CD4-positive, alpha-beta T cell treated with Interleukin-17A for 4 hours (primary cell): ENCODE data around the gene MYOZ3.

Experiments
- DNase-seq: peaks from one replicate; pipeline ENCODE4 v3.0.0-alpha.2; 2020; ENCODE audit warnings: mixed read lengths

The MYOZ3 gene

DNA sequence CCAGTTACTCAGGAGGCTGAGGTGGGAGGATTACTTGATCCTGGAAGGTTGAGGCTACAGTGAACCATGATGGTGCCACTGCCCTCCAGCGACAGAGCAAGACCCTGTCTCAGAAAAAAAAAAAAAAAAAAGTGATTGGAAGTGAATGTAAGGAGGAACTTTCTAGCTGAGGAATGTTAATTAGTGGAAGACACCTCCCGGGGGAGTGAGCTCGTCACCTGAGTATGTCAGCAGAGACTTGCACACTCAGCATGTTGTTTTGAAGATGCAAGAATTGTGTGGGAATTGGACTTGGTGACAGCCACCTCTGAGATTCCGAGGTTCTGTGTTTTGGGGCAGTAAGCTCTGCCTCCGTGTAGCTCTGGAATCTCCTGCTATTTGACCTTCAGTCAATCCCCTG lies 17.0 kb upstream of the MYOZ3 start:
- DNase-seq, result no peak

GRCh38 chr5:150644514-150644913 lies 16.5 kb upstream of the MYOZ3 start:
- no peak for DNase-seq

GRCh38 chr5:150645070-150645700 lies 15.9 kb upstream of the MYOZ3 start:
- DNase-seq, result no peak

DNA sequence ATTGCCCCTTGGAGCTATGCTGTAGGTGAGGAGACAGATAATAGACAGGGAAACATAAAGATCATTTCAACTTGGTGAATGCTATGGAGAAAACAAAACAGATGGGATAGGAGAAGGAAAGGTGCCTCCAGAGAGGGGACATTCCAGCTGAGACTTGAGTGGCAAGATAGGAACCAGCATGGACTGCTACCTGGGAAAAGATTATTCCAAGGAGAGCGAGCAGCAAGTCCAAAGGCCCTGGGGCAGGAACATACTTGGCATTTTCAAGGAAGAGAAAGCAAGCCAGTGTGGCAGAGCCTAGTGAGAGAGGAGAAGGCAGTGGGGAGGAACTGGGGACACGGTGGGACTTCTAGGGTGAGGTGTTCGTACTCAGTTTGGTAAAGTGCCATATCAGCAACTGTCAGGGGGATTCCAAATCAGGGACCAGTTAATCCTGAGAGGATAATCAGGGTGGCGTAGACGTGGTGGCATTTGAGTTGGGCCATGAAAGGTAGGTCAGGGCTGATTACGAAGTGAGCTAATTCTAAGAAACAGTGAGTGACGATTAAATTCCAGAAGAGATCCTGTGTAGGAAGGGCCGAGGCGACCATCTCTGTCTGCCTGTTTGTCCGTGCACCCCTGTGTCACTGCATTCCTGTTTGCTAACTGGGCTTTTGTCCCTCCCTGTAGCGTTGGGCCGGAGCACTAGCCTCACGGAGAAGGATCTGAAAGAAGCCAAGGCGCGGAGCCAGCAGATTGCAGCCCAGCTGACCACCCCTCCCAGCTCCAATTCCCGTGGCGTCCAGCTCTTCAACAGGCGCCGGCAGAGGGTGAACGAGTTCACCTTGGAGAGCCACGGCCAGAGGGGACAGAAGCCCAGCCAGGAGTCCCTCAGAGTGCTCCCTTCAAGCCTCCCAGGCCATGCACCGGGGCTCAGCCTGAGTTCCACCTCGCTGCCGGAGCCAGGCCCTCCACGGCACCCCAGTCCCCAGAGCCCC lies 13.5 kb upstream of the MYOZ3 start:
- no peak for DNase-seq

DNA sequence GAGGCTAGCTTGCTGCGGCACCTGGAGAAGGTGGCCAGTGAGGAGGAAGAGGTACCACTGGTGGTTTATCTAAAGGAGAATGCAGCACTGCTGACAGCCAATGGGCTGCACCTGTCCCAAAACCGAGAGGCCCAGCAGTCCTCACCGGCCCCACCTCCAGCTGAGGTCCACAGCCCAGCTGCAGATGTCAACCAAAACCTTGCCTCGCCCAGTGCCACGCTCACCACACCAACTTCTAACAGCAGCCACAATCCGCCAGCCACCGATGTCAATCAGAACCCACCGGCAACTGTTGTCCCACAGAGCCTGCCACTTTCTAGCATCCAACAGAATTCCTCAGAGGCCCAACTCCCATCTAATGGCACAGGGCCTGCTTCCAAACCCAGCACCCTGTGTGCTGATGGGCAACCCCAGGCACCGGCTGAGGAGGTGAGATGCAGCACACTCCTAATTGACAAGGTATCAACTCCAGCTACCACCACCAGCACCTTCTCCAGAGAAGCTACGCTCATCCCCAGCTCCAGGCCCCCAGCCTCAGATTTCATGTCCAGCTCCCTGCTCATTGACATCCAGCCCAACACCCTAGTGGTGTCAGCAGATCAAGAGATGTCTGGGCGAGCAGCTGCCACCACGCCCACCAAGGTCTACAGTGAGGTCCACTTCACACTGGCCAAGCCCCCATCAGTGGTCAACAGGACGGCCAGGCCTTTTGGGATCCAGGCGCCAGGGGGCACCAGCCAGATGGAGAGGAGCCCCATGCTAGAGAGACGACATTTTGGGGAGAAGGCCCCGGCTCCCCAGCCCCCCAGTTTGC lies 12.6 kb upstream of the MYOZ3 start:
- DNase-seq, result no peak

- no peak for DNase-seq
Observed at GRCh38 chr5:150649108-150650020, 11.7 kb upstream of the MYOZ3 start.

- no peak for DNase-seq
Observed at GRCh38 chr5:150650021-150651006, 10.7 kb upstream of the MYOZ3 start.

DNA sequence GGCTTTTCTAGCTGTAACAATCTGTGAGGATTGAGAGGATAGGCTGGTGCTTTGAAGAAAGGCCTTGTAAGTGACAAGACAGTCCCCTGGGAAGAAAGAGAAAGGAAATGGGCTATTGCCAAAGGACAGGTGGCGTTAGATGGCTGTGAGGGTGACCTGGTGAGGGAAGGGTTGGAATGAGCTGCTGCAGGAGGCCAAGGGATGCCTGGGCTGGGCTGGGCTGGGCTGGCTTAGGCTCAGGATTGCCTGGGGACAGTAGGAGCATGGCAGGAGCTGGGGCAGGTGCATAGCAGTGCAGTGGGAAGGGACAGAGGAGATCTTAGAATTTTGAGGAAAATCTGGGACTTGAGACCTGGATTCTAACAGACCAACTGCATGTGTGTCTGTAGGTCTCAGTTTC lies 9.7 kb upstream of the MYOZ3 start:
- no peak for DNase-seq

DNA sequence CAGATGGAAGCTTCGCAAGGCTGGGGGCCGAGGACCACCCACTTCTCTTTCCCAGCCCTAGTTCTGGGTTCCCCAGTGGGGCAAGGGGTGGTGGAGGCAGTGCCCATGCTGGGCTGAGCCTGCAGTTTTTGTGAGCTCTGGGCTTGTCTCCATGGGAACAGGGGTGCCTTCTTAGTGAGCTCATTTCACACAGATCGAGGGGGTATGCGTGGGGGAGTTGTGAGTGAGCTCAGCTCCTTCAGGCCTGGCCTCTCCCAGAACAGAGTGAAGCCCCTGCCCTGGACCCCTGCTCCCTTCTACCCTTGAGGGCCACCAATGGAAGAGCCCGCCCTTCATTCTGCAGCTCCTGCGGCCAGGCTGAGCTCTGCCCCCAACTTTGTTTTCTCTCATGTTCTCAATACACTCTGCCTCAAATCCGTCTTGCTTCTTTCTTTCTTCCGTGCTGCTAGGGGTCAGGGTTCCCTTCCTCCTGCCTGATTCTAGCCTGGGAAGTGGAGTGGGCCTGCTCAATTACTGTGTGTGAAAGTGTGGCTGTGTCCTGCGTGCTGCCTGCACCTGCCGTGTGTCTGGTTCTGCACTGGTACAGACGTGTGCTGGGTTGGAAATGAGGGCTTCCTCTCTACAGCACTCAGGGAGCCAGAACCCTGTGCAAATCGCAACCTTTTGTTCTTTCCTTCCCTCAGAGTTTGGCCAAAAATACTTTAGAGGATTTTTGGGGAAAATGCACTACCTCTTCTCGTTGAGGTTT lies 9.0 kb upstream of the MYOZ3 start:
- DNase-seq, result no peak

- DNase-seq, result no peak
Observed at GRCh38 chr5:150653145-150653761, 7.8 kb upstream of the MYOZ3 start.

DNA sequence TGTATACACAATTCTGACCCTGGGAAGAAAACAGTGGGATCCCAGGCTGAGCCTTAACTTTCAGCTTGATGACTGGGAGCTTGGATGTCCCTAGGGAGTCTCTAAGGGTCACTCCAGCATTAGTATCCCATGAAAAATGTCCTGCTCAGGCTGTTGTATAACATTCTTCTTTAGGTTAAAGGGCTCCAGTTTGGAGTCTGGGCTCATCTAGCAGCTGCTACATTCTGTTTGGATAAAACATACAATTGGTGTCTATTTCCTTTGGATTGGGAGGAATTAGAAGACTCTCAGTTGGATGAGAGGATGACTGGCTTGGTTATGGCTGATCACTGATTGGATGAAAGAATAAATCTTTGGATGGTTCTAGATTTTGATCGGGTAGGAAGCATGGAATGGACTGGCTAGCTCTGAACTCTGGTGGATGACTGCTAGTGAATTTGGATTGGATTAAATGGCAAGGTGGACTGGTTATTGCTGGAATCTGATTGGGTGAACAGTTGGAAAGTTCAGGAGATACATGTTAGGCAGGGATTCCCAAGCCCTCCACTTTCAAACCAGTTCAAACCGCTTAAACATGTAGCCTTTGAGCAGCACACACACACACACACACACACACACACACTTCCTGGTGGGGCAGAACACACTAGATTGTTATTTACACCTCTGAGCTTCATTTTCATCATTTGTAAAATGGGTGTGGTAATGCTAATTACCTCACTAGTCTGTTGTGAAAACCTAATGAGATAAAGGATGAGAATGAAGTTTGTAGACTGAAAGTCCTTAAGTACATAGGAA lies 7.1 kb upstream of the MYOZ3 start:
- DNase-seq, result no peak

DNA sequence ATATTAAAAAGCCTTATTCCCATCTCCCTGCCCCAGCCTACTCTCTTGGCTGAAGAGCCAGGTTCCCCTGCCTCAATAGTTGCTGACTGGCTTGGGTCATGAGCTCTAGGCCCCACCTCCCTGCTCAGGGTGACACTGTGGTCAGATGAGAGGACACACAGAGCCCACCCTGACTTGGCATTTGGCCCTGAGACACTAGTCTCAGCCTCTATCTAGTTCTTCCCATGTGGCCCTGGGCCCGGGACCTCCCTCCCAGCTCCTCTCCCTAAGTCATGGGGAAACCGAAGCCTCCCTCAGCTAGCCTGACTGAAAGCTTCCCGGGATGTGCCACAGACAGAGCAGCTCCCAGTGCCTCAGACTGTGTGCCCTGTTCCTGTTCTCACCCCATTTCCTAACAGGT lies 5.8 kb upstream of the MYOZ3 start:
- DNase-seq, result no peak

DNA sequence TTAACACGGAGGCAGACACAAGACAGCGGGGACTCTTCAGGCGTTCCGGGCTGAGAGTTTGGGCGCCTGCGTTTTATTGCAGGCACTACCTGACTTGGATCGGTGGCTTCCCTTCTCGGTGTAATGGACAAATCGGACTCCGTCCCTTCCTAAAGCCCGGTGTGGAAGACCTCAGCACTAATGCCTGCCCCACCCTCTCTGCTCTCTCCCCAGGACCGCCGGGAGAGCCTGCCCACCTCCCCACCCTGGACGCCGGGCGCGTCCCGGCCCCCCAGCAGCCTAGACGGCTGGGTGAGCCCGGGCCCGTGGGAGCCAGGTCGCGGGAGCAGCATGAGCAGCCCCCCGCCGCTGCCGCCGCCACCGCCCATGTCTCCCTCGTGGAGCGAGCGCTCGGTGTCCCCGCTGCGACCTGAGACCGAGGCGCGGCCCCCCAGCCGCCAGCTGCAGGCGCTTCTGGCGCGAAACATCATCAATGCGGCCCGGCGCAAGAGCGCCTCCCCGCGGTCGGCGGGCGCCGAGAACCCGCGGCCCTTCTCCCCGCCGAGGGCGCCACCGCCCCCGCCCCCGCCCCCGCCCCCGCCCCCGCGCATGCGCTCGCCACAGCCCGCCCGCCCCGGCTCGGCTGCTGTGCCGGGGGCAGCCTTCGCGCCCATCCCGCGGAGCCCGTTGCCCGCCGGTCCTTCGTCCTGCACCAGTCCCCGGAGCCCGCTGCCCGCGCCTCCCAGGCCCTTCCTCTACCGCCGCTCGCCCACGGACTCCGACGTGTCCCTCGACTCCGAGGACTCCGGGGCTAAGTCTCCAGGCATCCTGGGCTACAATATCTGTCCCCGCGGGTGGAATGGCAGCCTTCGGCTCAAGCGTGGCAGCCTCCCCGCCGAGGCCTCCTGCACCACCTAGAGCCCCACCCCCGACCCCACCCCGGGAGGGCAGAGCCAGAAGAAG lies 4.6 kb upstream of the MYOZ3 start:
- DNase-seq, result peak; percentile 91

GRCh38 chr5:150658121-150658520 lies 2.9 kb upstream of the MYOZ3 start:
- no peak for DNase-seq

DNA sequence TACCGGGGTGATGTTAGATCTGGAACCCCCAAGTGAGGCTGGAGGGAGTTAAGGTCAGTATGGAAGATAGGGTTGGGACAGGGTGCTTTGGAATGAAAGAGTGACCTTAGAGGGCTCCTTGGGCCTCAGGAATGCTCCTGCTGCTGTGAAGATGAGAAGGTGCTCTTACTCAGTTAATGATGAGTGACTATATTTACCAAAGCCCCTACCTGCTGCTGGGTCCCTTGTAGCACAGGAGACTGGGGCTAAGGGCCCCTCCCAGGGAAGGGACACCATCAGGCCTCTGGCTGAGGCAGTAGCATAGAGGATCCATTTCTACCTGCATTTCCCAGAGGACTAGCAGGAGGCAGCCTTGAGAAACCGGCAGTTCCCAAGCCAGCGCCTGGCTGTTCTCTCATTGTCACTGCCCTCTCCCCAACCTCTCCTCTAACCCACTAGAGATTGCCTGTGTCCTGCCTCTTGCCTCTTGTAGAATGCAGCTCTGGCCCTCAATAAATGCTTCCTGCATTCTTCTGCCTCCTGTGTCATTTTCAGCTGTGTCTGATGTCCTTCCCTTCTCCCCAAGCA lies 2.3 kb upstream of the MYOZ3 start:
- DNase-seq, result no peak

DNA sequence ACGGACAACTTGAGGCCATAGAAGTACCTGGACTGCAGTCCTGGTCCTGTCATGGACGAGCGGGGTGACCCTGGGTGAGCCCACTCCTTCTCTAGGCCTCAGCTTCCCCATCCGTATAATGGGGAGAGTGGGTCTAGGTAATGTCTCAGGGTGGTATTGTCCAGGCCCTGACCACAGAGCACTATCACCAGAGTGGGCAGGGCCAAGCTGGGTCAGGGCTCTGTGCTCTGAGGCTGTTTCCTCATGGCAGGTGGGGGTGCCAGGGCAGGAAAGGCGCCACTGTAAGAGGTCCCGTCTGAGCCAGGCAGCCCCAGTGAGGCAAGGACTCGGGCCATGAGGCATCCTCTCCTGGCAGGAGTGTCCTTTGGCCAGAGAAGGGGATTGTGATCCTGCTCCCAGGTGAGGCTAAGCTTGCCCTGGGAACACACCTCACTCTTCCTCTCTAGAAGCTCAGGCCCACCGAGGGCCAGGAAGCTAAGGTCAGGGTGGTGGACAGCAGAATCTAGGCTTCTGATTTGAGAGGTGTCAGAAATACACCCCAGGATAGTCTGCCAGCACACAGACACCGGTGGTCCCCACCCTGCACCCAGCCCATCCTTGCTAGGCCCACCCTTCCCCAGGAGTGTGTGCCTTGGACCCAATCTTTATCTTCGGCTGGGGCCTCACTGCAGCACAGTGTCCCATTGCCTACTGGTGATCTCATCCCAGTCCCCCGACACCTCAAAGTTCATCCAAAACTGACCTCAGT lies 1.5 kb upstream of the MYOZ3 start:
- DNase-seq, result no peak
